IMR-90 (cell line): Measurements from ENCODE around the gene HOXA2. TPM values are rescaled to one million over a fixed set of nuclear protein-coding genes. Genes with fewer than 3 reads are reported as not detected.
A peak's percentile ranks its signal among the peaks of the same experiment; 100 is the strongest.

ENCODE experiments used
- ATAC-seq: fragments of 200-7000 bp; cut with Tn5 transposase; 2 replicates; pipeline ENCODE4 v1.9.1; 2020; ENCODE audit warnings: low read depth, mild to moderate bottlenecking, moderate library complexity
- BruUV-seq: library from RNA; stranded (reverse); fragments of 400-500 nt; replicated peaks from 2 replicates; lab custom pipeline; 2021; lab: Mats Ljungman, UMichigan
- CTCF ChIA-PET: fragments of 300-600 bp; formaldehyde crosslinking; extraction: SDS; loops from one replicate; lab custom pipeline; 2021; ENCODE audit warnings: antibody characterized with exemption; lab: Yijun Ruan, JAX
- POLR2A ChIA-PET: fragments of 300-600 bp; sonication (Branson Sonifier 250); formaldehyde crosslinking; loops from one replicate; lab custom pipeline; 2022; ENCODE audit warnings: antibody characterized with exemption; ENCODE audit not compliant: unreplicated experiment; lab: Charles Lee
- DNase-seq: peaks from one replicate; pipeline ENCODE4 v3.0.0; 2013
- H2AFZ ChIP-seq: replicated peaks from 2 replicates; pipeline ENCODE3; 2013; ENCODE audit warnings: low read length, mild to moderate bottlenecking; ENCODE audit not compliant: poor library complexity
- H2AK5ac ChIP-seq: 2 replicates; pipeline ENCODE4 v1.6.1; 2013; ENCODE audit warnings: low read depth, low read length, inconsistent platforms
- H2AK9ac ChIP-seq: replicated peaks from 2 replicates; pipeline ENCODE3; 2013; ENCODE audit warnings: mild to moderate bottlenecking, low read depth, low read length, moderate library complexity; ENCODE audit not compliant: poor library complexity
- H2BK120ac ChIP-seq: 2 replicates; pipeline ENCODE4 v1.6.1; 2013; ENCODE audit warnings: low read depth, low read length, inconsistent platforms
- H2BK15ac ChIP-seq: 3 replicates; pipeline ENCODE4 v1.6.1; 2013; ENCODE audit warnings: low read depth, low read length, inconsistent platforms
- H2BK20ac ChIP-seq: 2 replicates; pipeline ENCODE4 v1.6.1; 2013; ENCODE audit warnings: low read depth, mild to moderate bottlenecking, inconsistent platforms, low read length, moderate library complexity
- H2BK5ac ChIP-seq: 2 replicates; pipeline ENCODE4 v1.6.1; 2013; ENCODE audit warnings: mild to moderate bottlenecking, low read depth, low read length, inconsistent platforms; ENCODE audit not compliant: poor library complexity, severe bottlenecking
- H3K14ac ChIP-seq: replicated peaks from 2 replicates; pipeline ENCODE4 v1.6.1; 2013; ENCODE audit warnings: low read depth, low read length, inconsistent platforms
- H3K18ac ChIP-seq: 2 replicates; pipeline ENCODE4 v1.6.1; 2013; ENCODE audit warnings: low read depth, low read length, control low read depth
- H3K23ac ChIP-seq: 2 replicates; pipeline ENCODE4 v1.6.1; 2013; ENCODE audit warnings: low read depth, low read length, inconsistent platforms
- H3K27ac ChIP-seq: 2 replicates; pipeline ENCODE4 v1.5.1; 2013; ENCODE audit warnings: mild to moderate bottlenecking, control low read depth, low read length; ENCODE audit not compliant: insufficient read depth
- H3K27me3 ChIP-seq: 2 replicates; pipeline ENCODE4 v1.6.1; 2013; ENCODE audit warnings: low read length; ENCODE audit not compliant: control insufficient read depth, insufficient read depth
- H3K36me3 ChIP-seq: 2 replicates; pipeline ENCODE4 v1.6.1; 2013; ENCODE audit warnings: low read length, mixed read lengths; ENCODE audit not compliant: control insufficient read depth, insufficient read depth
- H3K4ac ChIP-seq: 2 replicates; pipeline ENCODE4 v1.6.1; 2013; ENCODE audit warnings: low read depth, low read length, inconsistent platforms
- H3K4me1 ChIP-seq: 2 replicates; pipeline ENCODE4 v1.6.1; 2013; ENCODE audit warnings: low read length, mixed read lengths; ENCODE audit not compliant: control insufficient read depth, insufficient read depth
- H3K4me2 ChIP-seq: 2 replicates; pipeline ENCODE4 v1.6.1; 2013; ENCODE audit warnings: low read depth, mild to moderate bottlenecking, control low read depth, low read length, moderate library complexity
- H3K4me3 ChIP-seq: 2 replicates; pipeline ENCODE4 v1.5.1; 2013; ENCODE audit warnings: low read depth, mild to moderate bottlenecking, control low read depth, low read length, moderate library complexity; ENCODE audit not compliant: insufficient read depth
- H3K56ac ChIP-seq: 2 replicates; pipeline ENCODE4 v1.6.1; 2013; ENCODE audit warnings: low read length, inconsistent platforms; ENCODE audit not compliant: insufficient read depth; ENCODE audit errors: extremely low read depth
- H3K79me1 ChIP-seq, 2 experiments: 2 replicates each; pipeline ENCODE4 v1.6.1; 2013; ENCODE audit warnings: low read length in 2 of 2, inconsistent platforms in 1 of 2, low read depth in 1 of 2
- H3K9ac ChIP-seq: 2 replicates; pipeline ENCODE4 v1.6.1; 2013; ENCODE audit warnings: low read depth, low read length, control low read depth
- H3K9me1 ChIP-seq: 2 replicates; pipeline ENCODE4 v1.6.1; 2013; ENCODE audit warnings: low read length, inconsistent platforms; ENCODE audit not compliant: insufficient read depth
- H3K9me3 ChIP-seq: 2 replicates; pipeline ENCODE4 v1.6.1; 2013; ENCODE audit warnings: low read length; ENCODE audit not compliant: control insufficient read depth, insufficient read depth
- H4K20me1 ChIP-seq: 2 replicates; pipeline ENCODE4 v1.6.1; 2013; ENCODE audit warnings: low read length, inconsistent platforms; ENCODE audit not compliant: insufficient read depth
- H4K5ac ChIP-seq: 2 replicates; pipeline ENCODE4 v1.6.1; 2013; ENCODE audit warnings: mild to moderate bottlenecking, low read depth, low read length, control low read depth
- H4K8ac ChIP-seq, 2 experiments: 2 replicates each; pipeline ENCODE4 v1.6.1; 2013; ENCODE audit warnings: low read depth in 2 of 2, low read length in 2 of 2, control low read depth in 1 of 2, inconsistent platforms in 1 of 2
- H4K91ac ChIP-seq: 2 replicates; pipeline ENCODE4 v1.6.1; 2013; ENCODE audit warnings: low read depth, low read length, inconsistent platforms; ENCODE audit not compliant: insufficient read depth
- POLR2A ChIP-seq: IDR thresholded peaks from 2 replicates; pipeline ENCODE4 v1.6.1; 2012; ENCODE audit warnings: mild to moderate bottlenecking, low read depth, low read length
- WGBS, 2 experiments: methylation state at CpG; one replicate each; pipeline versions ENCODE4 v1.1.5 to v1.1.7; 2013; ENCODE audit warnings: missing lambda C conversion rate in 2 of 2; ENCODE audit not compliant: insufficient read length in 1 of 2; ENCODE audit errors: extremely low coverage in 2 of 2; 5-methylcytosine and 5-hydroxymethylcytosine counted together
- dilution Hi-C: fragments of 300-500 bp; cut with HindIII; formaldehyde crosslinking; loops from one replicate; pipeline ENCODE4 v1.14.3; 2018; ENCODE audit warnings: low sequenced_read_pairs; ENCODE audit not compliant: unreplicated experiment
- in situ Hi-C: fragments of 300-500 bp; cut with MboI; formaldehyde crosslinking; loops from 3 replicates; pipeline ENCODE4 v1.14.3; 2019; ENCODE audit warnings: low sequenced_read_pairs, inconsistent platforms, mixed read lengths
- intact Hi-C: fragments of 100-400 bp; cut with micrococcal nuclease; formaldehyde crosslinking; loops from 2 replicates; pipeline ENCODE4 v1.10.0; 2022
- polyA plus RNA-seq, 3 experiments: library from polyadenylated mRNA; depleted of rRNA; stranded (reverse); fragments of >200 nt; gene quantifications; 2 replicates each; pipeline ENCODE4 v1.2.3, GENCODE V29; 2012; ENCODE audit warnings: low replicate concordance in 1 of 3
- total RNA-seq: library from RNA; depleted of rRNA; stranded (reverse); fragments of >200 nt; gene quantifications from 2 replicates; pipeline ENCODE4 v1.2.3, GENCODE V29; 2012
- TF ChIP-seq, protein P1 (sequence below): fragments of 150-350 bp; IDR thresholded peaks from 2 replicates; pipeline ENCODE4 v1.6.1; 2016; ENCODE audit warnings: low read depth, mild to moderate bottlenecking, low read length, moderate library complexity, borderline replicate concordance
- TF ChIP-seq, protein P2 (sequence below): fragments of 150-350 bp; IDR thresholded peaks from 2 replicates; pipeline ENCODE4 v1.6.1; 2017; ENCODE audit warnings: mild to moderate bottlenecking, antibody characterized with exemption, low read length, low read depth

HOXA2 gene
- total and polyA plus RNA-seq, 2 of the 4 experiments (the other 2 are of a cell fraction), result 1.6 to 3.9 TPM

- TF ChIP-seq, protein P1, sequence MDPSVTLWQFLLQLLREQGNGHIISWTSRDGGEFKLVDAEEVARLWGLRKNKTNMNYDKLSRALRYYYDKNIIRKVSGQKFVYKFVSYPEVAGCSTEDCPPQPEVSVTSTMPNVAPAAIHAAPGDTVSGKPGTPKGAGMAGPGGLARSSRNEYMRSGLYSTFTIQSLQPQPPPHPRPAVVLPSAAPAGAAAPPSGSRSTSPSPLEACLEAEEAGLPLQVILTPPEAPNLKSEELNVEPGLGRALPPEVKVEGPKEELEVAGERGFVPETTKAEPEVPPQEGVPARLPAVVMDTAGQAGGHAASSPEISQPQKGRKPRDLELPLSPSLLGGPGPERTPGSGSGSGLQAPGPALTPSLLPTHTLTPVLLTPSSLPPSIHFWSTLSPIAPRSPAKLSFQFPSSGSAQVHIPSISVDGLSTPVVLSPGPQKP, result no peak
These were observed 43.5 kb upstream of the HOXA2 start (continued) for GRCh38 chr7:27145914-27146412.

DNA sequence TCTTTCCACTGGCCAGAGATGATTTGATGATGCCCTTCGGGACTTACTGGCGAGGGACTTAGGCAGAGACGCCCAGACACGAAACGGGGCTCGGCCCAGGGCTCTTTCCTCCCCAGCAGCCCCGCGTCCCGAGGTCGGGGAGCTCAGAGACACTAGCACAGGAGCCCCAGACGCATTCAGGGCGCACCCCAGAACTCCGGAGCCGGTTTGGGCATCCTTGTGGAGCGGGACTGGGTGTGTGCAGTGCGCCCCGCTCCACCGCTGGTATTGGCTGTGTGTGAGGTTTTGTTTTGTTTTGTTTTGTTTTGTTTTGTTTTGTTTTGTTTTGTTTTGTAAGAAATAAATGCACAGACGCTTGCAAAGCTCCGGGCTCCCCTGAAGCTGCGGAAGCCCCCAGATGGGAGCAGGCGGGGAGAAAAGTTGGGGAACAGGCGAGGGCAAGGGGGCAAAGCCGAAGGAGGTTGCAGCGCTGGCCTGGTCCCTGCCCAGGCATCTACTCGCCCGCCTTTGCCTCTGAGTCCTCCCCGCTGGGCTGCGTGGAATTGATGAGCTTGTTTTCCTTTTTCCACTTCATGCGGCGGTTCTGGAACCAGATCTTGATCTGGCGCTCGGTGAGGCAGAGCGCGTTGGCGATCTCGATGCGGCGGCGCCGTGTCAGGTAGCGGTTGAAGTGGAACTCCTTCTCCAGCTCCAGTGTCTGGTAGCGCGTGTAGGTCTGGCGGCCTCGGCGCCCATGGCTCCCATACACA, 42.9 kb upstream of the HOXA2 start:
- in situ Hi-C loops, result loop anchor here (10.0 kb wide), 1 partner anchor 951 kb away; no protein-coding TSS in a partner anchor
- H3K9me1 ChIP-seq, result no peaks in the 10 kb centered on the region
- H3K27me3 ChIP-seq, result no peaks in the 10 kb centered on the region
- H3K9ac ChIP-seq, result peak overlapping the region; percentile 87
- peak overlapping the region; percentile 40 for H3K4me3 ChIP-seq
- peak overlapping the region; percentile 69 for H2AK9ac ChIP-seq
- no peak for DNase-seq
- peak overlapping the region; percentile 63; the same call in 2 of the 3 replicates for H2BK15ac ChIP-seq
- no peaks in the 10 kb centered on the region for H4K20me1 ChIP-seq
- H3K36me3 ChIP-seq, result peaks cover 9% of the 10 kb centered on the region
- H4K91ac ChIP-seq, result peak overlapping the region; percentile 76
- CTCF ChIA-PET, result interaction anchor here (1.9 kb wide), 1 partner anchor 34 kb away, joined by 5 read pairs; no protein-coding TSS in a partner anchor
- peak overlapping the region; percentile 30; the same call in 1 of the 2 replicates for H2BK20ac ChIP-seq
- peak overlapping the region; percentile 73 for H2BK120ac ChIP-seq
- peak overlapping the region; percentile 76 to 84 for H4K8ac ChIP-seq
- H3K4ac ChIP-seq, result peak overlapping the region; percentile 79
- dilution Hi-C loops, result no loop called here
- no TSS peak for BruUV-seq
- H2BK5ac ChIP-seq, result peak overlapping the region; percentile 66
- peak overlapping the region; percentile 72 for H3K14ac ChIP-seq
- peak overlapping the region; percentile 90 for H2AFZ ChIP-seq
- H2AK5ac ChIP-seq, result 0 out of 2 replicates have a peak overlapping the region, but pooled peaks have one; percentile 17
- H3K79me1 ChIP-seq, result peaks cover 9 to 34% of the 10 kb centered on the region in 2 experiments; a peak in 3 of 4 replicates
- H3K23ac ChIP-seq, result peak overlapping the region; percentile 47; the same call in 1 of the 2 replicates
- H3K18ac ChIP-seq, result peak overlapping the region; percentile 77
- TF ChIP-seq, protein P2, sequence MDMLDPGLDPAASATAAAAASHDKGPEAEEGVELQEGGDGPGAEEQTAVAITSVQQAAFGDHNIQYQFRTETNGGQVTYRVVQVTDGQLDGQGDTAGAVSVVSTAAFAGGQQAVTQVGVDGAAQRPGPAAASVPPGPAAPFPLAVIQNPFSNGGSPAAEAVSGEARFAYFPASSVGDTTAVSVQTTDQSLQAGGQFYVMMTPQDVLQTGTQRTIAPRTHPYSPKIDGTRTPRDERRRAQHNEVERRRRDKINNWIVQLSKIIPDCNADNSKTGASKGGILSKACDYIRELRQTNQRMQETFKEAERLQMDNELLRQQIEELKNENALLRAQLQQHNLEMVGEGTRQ, result no peak
- peak; percentile 61 for TF ChIP-seq POLR2A
- intact Hi-C loops, result loop anchor here (5.0 kb wide), 1 partner anchor 1053 kb away; no protein-coding TSS in a partner anchor
- 20% methylated on average over 14 of the region's 47 CpGs; no CpG with 5 or more reads in 1 of the 2 experiments for WGBS, 2 experiments
- H3K27ac ChIP-seq, result peak overlapping the region; percentile 80
- H3K4me2 ChIP-seq, result peak overlapping the region; percentile 83
- peak overlapping the region; percentile 76 for H4K5ac ChIP-seq
- H3K56ac ChIP-seq, result peak overlapping the region; percentile 22; the same call in 1 of the 2 replicates
- H3K4me1 ChIP-seq, result peaks cover 18% of the 10 kb centered on the region
- no peaks in the 10 kb centered on the region for H3K9me3 ChIP-seq
- no peak for ATAC-seq
- POLR2A ChIA-PET, result no interaction called here
